ENCODE results near the gene ZNF26.

Gene ZNF26

DNA sequence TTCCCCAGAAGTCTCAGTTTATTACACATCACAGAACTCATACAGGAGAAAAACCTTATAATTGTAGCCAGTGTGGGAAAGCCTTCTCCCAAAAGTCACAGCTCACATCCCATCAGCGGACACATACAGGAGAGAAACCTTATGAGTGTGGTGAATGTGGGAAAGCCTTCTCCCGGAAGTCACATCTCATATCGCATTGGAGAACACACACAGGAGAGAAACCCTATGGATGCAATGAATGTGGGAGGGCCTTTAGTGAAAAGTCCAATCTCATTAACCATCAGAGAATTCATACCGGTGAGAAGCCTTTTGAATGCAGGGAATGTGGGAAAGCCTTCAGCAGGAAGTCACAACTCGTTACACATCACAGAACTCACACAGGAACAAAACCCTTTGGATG is 71.3 kb downstream of the ZNF26 start:
- FAIRE-seq (no peak), DNase-seq (ENCODE audit: extremely low spot score, insufficient read length, low read depth) (no peak)

- DNase-seq (ENCODE audit: extremely low spot score, insufficient read length, low read depth): no peak
- FAIRE-seq: no peak
Observed at GRCh38 chr12:133058203-133059113, 72.3 kb downstream of the ZNF26 start.

- DNase-seq (ENCODE audit: extremely low spot score, insufficient read length, low read depth): no peak
- FAIRE-seq: no peak
Observed at GRCh38 chr12:133061954-133062353, 75.8 kb downstream of the ZNF26 start.

DNA sequence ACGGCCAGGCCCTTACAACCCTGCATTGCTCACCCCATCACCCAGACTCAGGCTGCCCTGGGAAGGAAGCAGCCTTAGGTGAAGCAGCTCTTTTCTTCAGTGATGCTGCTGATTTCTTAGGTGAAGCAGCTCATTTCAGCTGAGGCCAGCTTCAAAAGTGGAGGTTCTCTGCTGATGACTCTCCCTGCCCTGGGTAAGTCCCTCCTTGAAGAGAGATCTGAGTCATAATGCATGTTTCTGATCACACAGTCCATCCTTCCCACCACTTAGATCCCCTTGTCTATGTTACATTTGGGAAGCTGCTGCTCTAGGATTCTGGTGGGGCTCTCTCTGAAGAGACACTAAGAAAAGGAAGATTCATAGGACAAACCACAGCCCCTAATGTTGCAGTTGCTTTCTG is 77.4 kb downstream of the ZNF26 start:
- FAIRE-seq: no peak
- DNase-seq (ENCODE audit: extremely low spot score, insufficient read length, low read depth): no peak

- DNase-seq (ENCODE audit: extremely low spot score, insufficient read length, low read depth): no peak
- no peak for FAIRE-seq
Observed at GRCh38 chr12:133073836-133074235, 87.7 kb downstream of the ZNF26 start.

Measured in GM18507 (cell line).